Tibial artery (tissue), 4 donors: Measurements from ENCODE around the gene SSX2IP.

Experiments used
- DNase-seq, 2 donors: peaks; one replicate each; pipeline ENCODE4 v3.0.0-alpha.2; 2019
- H3K27ac ChIP-seq, 2 donors: fragments of 200-600 bp; sonication (generic) in 1 of 2; 1 replicate in 1 of 2; 2 replicates in 1 of 2; pipeline ENCODE4 v1.5.1; 2018 to 2019; ENCODE audit warnings: mild to moderate bottlenecking in 1 of 2
- H3K27me3 ChIP-seq, 2 donors: fragments of 200-600 bp; sonication (generic) in 1 of 2; one replicate each; pipeline versions ENCODE4 v1.5.1 to v1.6.0; 2016 to 2019
- H3K36me3 ChIP-seq, 3 donors: fragments of 200-600 bp; sonication (generic) in 2 of 3; one replicate each; pipeline ENCODE4 v1.5.1; 2016 to 2019; ENCODE audit warnings: mild to moderate bottlenecking in 2 of 3
- H3K4me1 ChIP-seq, 4 donors: fragments of 200-600 bp; sonication (generic) in 2 of 4; 1 replicate in 3 of 4; 2 replicates in 1 of 4; pipeline ENCODE4 v1.5.1; 2016 to 2019
- H3K4me3 ChIP-seq, 2 donors: fragments of 200-600 bp; sonication (generic) in 1 of 2; 1 replicate in 1 of 2; 2 replicates in 1 of 2; pipeline ENCODE4 v1.5.1; 2018 to 2019; ENCODE audit warnings: mild to moderate bottlenecking in 2 of 2
- H3K9me3 ChIP-seq, 3 donors: fragments of 200-600 bp; sonication (generic) in 1 of 3; one replicate each; pipeline ENCODE4 v1.5.1; 2016 to 2019
- CTCF ChIP-seq, 2 experiments: fragments of 200-600 bp in 1 of 2; fragments of 450-650 bp in 1 of 2; IDR thresholded peaks; one replicate each; pipeline ENCODE4 v1.5.1; 2017 to 2019; ENCODE audit warnings: antibody characterized with exemption in 2 of 2, mild to moderate bottlenecking in 1 of 2, moderate library complexity in 1 of 2
- intact Hi-C: fragments of 100-400 bp; cut with DNase I; formaldehyde crosslinking; loops from one replicate; pipeline ENCODE4 v1.15.0; 2023; ENCODE audit warnings: low total_unique reads

SSX2IP gene

GRCh38 chr1:84712276-84712874 lies 22.1 kb upstream of the SSX2IP start:
- Histone ChIP-seq H3K4me3 (no peak overlapping the region), H3K27ac (no peak overlapping the region), H3K36me3 (no peaks in the 10 kb centered on the region), H3K9me3 (no peaks in the 10 kb centered on the region), H3K4me1 (peaks cover 0 to 3% (median 0%) of the 10 kb centered on the region in 4 donors), H3K27me3 (peaks cover 0 to 3% of the 10 kb centered on the region in 2 donors)
- DNase-seq, result no peak
- TF ChIP-seq CTCF (IDR thresholded peaks at IDR 0.05), result no peak
- intact Hi-C loops, result no loop called here

- TF ChIP-seq CTCF (IDR thresholded peaks at IDR 0.05), result no peak
- Histone ChIP-seq H3K27ac (no peak overlapping the region), H3K4me1 (peaks cover 0 to 3% (median 0%) of the 10 kb centered on the region in 4 donors), H3K36me3 (no peaks in the 10 kb centered on the region), H3K27me3 (peaks cover 0 to 3% of the 10 kb centered on the region in 2 donors), H3K4me3 (no peak overlapping the region), H3K9me3 (no peaks in the 10 kb centered on the region)
- intact Hi-C loops, result no loop called here
- no peak for DNase-seq
Observed at GRCh38 chr1:84711869-84712268, 21.6 kb upstream of the SSX2IP start.

- no peak for DNase-seq
- Histone ChIP-seq H3K4me1 (peaks cover 0 to 3% (median 0%) of the 10 kb centered on the region in 4 donors), H3K27me3 (peaks cover 0 to 3% of the 10 kb centered on the region in 2 donors), H3K4me3 (no peak overlapping the region), H3K9me3 (no peaks in the 10 kb centered on the region), H3K36me3 (no peaks in the 10 kb centered on the region), H3K27ac (no peak overlapping the region)
- TF ChIP-seq CTCF (IDR thresholded peaks at IDR 0.05), result no peak
- intact Hi-C loops, result no loop called here
Observed at GRCh38 chr1:84711121-84711520, 20.9 kb upstream of the SSX2IP start.

- Histone ChIP-seq H3K27ac (no peak overlapping the region), H3K9me3 (no peaks in the 10 kb centered on the region), H3K27me3 (peaks cover 0 to 3% of the 10 kb centered on the region in 2 donors), H3K4me3 (no peak overlapping the region), H3K4me1 (peaks cover 0 to 3% (median 0%) of the 10 kb centered on the region in 4 donors), H3K36me3 (no peaks in the 10 kb centered on the region)
- no peak for TF ChIP-seq CTCF (IDR thresholded peaks at IDR 0.05)
- DNase-seq, result no peak
- intact Hi-C loops, result no loop called here
Observed at GRCh38 chr1:84709131-84709530, 18.9 kb upstream of the SSX2IP start.

- Histone ChIP-seq H3K9me3 (no peaks in the 10 kb centered on the region), H3K4me1 (peaks cover 0 to 3% (median 0%) of the 10 kb centered on the region in 4 donors), H3K27ac (no peak overlapping the region), H3K4me3 (no peak overlapping the region), H3K27me3 (peaks cover 0 to 3% of the 10 kb centered on the region in 2 donors), H3K36me3 (no peaks in the 10 kb centered on the region)
- TF ChIP-seq CTCF (IDR thresholded peaks at IDR 0.05), result no peak
- intact Hi-C loops, result no loop called here
- no peak for DNase-seq
Observed at GRCh38 chr1:84708031-84708430, 17.8 kb upstream of the SSX2IP start.
